Left ventricle myocardium superior (tissue), 1 donor: Measurements from ENCODE around the gene PSEN1. TPM values are rescaled to one million over a fixed set of nuclear protein-coding genes. Genes with fewer than 3 reads are reported as not detected.

Experiments used
- ATAC-seq: fragments of 200-7000 bp; cut with Tn5 transposase; one replicate; pipeline ENCODE4 v1.9.1; 2020; ENCODE audit warnings: mild to moderate bottlenecking, moderate library complexity
- DNase-seq: peaks from one replicate; pipeline ENCODE4 v3.0.0-alpha.2; 2020
- intact Hi-C: fragments of 100-400 bp; cut with micrococcal nuclease; formaldehyde crosslinking; loops from one replicate; pipeline ENCODE4 v1.11.0; 2022
- long read RNA-seq: library from polyadenylated mRNA; unstranded; transcript quantifications from one replicate; pipeline ENCODE4 v2.0.0, GENCODE V29; 2021
- total RNA-seq: library from RNA; stranded (reverse); fragmentation: NEBNext Ultra II Directional; extraction: Animal tissue kit (Norgen Biotek cat#: 25700); gene quantifications from one replicate; pipeline ENCODE4 v1.2.1, GENCODE V29; 2021
- donor health status: DM: no; HTN: yes; CAD: no; lungs with severe emphysema.

The PSEN1 gene
- total RNA-seq = 24.1 TPM
- long read RNA-seq, full-length matches to known transcripts = 30 of 50 reads
- long read RNA-seq, partial matches to known transcripts = 5 of 50 reads
- long read RNA-seq, other reads (novel, unspliced or antisense) = 15 of 50 reads

DNA sequence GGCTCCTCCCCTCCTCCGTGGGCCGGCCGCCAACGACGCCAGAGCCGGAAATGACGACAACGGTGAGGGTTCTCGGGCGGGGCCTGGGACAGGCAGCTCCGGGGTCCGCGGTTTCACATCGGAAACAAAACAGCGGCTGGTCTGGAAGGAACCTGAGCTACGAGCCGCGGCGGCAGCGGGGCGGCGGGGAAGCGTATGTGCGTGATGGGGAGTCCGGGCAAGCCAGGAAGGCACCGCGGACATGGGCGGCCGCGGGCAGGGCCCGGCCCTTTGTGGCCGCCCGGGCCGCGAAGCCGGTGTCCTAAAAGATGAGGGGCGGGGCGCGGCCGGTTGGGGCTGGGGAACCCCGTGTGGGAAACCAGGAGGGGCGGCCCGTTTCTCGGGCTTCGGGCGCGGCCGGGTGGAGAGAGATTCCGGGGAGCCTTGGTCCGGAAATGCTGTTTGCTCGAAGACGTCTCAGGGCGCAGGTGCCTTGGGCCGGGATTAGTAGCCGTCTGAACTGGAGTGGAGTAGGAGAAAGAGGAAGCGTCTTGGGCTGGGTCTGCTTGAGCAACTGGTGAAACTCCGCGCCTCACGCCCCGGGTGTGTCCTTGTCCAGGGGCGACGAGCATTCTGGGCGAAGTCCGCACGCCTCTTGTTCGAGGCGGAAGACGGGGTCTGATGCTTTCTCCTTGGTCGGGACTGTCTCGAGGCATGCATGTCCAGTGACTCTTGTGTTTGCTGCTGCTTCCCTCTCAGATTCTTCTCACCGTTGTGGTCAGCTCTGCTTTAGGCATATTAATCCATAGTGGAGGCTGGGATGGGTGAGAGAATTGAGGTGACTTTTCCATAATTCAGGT lies at the start of gene PSEN1:
Gene PSEN1 (plus strand): TSS at position 121 of the 839 bp plus-strand sequence. CDS start 11,513 bp downstream, outside the sequence.
- DNase-seq (peak; percentile 96), ATAC-seq (peak; percentile 99)
- intact Hi-C loops = no loop called here

DNA sequence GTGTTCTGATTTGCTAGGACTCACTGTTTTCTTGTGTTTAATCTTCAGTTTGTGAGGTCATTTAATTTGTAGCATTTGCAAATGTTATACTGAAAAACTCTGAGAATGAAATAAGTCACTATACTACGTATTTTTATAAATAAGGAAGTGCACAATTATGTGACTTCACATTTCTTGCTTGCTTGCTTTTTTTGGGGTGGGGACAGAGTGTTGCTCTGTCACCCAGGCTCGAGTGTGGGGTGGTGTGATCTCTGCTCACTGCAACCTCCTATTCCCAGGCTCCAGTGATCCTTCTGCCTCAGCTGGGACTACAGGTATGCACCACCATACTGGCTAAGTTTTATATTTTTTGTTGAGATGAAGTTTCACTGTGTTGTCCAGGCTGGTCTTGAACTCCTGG lies 45.3 kb upstream of the PSEN1 start:
- DNase-seq (no peak), ATAC-seq (no peak)
- intact Hi-C loops = no loop called here

GRCh38 chr14:73097421-73097820 lies 38.9 kb upstream of the PSEN1 start:
- no peak for ATAC-seq
- intact Hi-C loops = no loop called here
- DNase-seq = no peak

- no peak for ATAC-seq
- DNase-seq = no peak
Measured at GRCh38 chr14:73100334-73100733, 36.0 kb upstream of the PSEN1 start.

DNA sequence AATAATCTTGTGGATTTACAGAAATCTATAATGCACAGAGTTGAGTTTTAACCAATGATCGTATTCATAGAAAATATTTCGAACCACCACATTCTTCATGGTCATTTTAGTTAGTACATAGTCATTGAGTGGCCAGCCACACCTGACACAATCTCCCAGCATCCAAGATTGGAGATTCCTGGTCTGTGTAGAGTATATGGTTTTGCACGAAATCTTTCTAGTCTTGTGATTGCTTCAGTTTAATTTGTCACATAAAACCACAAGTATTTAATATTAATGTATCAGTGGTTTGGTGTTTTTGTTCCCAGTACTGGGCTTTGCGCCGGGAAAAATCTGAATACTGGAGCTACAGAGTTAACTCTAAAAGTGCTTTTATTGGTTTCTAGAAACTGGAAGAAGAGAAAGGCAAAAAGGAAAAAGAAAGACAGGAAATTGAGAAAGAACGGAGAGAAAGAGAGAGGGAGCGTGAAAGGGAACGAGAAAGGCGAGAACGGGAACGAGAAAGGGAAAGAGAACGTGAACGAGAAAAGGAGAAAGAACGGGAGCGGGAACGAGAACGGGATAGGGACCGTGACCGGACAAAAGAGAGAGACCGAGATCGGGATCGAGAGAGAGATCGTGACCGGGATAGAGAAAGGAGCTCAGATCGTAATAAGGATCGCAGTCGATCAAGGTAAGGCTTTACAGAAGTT lies 33.4 kb upstream of the PSEN1 start:
- no peak for ATAC-seq
- intact Hi-C loops = no loop called here
- DNase-seq = no peak

More at GRCh38 chr14:73100334-73100733, 36.0 kb upstream of the PSEN1 start:
- intact Hi-C loops = no loop called here

GRCh38 chr14:73105050-73105449 lies 31.3 kb upstream of the PSEN1 start:
- DNase-seq = no peak
- intact Hi-C loops = no loop called here
- ATAC-seq = no peak

GRCh38 chr14:73105727-73106126 lies 30.6 kb upstream of the PSEN1 start:
- intact Hi-C loops = no loop called here
- no peak for ATAC-seq
- no peak for DNase-seq

- no peak for ATAC-seq
- no peak for DNase-seq
- intact Hi-C loops = no loop called here
Measured at GRCh38 chr14:73116079-73116665, 20.1 kb upstream of the PSEN1 start.

DNA sequence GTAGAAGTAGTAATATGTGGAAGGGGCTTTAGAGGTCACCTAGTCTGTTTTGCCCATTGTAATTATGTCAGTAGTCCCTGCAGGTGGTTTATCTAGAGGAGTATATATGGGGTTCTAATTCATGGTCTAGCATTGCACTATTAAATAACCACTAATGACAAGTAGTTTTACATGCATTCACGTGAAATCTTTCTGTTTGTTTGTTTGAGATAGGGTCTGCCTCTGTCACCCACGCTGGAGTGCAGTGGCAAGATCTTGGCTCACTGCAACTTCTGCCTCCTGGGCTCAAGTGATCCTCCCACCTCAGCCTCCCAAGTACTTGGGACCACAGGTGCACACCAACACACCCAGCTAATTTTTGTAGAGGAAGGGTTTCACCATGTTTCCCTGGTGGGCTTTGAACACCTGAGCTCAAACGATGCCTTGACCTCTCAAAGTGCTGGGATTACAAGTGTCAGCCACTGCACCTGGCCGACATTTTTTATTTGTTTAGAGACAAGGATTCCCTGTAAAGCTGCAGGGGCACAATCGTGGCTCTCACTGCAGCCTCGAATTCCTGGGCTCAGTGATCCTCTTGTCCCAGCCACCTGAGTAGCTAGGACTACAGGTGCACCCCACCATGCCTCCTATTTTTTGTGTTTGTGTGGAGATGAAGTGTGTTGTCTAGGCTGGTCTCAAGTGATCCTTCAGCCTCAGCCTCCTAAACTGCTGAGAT lies 12.0 kb upstream of the PSEN1 start:
- intact Hi-C loops = no loop called here
- no peak for DNase-seq
- no peak for ATAC-seq

- DNase-seq (no peak), ATAC-seq (no peak)
- intact Hi-C loops = no loop called here
Measured at GRCh38 chr14:73125169-73125588, 11.1 kb upstream of the PSEN1 start.

DNA sequence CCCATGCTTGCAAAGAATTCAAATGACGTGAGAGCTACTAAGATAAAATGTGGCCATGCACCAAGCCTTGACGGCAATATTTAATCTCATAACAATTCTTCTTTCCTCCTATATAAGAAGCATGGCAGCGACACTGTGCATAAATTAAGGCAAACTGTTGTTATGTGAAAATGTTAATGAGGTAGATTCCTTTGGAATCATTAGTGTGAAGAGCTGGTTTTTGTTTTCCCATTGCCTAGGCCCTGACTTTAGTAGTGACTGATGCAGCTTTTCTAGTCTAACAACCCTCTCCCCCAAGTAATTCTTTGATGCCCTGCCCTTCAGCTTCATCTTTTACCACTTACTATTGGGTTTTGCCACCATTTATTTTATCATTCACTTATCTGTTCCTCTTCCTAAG lies 10.6 kb upstream of the PSEN1 start:
- intact Hi-C loops = no loop called here
- no peak for DNase-seq
- no peak for ATAC-seq

DNA sequence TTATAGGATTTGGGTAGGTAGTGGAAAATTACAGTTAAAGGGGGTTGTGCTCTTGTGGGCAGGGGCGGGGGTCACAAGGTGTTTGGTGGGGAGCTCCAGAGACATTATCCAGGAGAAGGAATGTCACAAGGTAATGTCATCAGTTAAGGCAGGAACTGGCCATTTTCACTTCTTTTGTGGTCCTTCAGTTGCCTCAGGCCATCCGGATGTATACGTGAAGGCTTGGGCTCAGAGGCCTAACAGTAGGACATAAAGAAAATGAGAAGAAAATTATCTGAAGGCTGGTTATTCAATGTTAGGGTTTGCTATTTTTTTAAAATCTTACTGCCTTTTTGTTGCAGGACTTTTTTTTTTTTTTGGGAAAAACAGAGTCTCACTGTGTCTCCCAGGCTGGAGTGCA lies 2.5 kb upstream of the PSEN1 start:
- intact Hi-C loops = no loop called here
- DNase-seq (no peak), ATAC-seq (no peak)

DNA sequence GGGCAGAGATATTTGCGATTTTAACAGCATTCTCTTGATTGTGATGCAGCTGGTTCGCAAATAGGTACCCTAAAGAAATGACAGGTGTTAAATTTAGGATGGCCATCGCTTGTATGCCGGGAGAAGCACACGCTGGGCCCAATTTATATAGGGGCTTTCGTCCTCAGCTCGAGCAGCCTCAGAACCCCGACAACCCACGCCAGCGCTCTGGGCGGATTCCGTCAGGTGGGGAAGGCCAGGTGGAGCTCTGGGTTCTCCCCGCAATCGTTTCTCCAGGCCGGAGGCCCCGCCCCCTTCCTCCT lies 271 bp upstream of the PSEN1 start:
- DNase-seq (no peak), ATAC-seq (no peak)
- intact Hi-C loops = no loop called here

- no peak for ATAC-seq
Measured at GRCh38 chr14:73140811-73141323, 4.6 kb downstream of the PSEN1 start.

GRCh38 chr14:73142216-73142615 lies 5.9 kb downstream of the PSEN1 start:
- DNase-seq = no peak
- no peak for ATAC-seq
- intact Hi-C loops = no loop called here

More at GRCh38 chr14:73140811-73141323, 4.6 kb downstream of the PSEN1 start:
- DNase-seq = no peak
- intact Hi-C loops = no loop called here

GRCh38 chr14:73143003-73143402 lies 6.7 kb downstream of the PSEN1 start:
- no peak for DNase-seq
- intact Hi-C loops = no loop called here
- ATAC-seq = no peak

- ATAC-seq (no peak), DNase-seq (no peak)
- intact Hi-C loops = no loop called here
Measured at GRCh38 chr14:73143617-73144016, 7.3 kb downstream of the PSEN1 start.

DNA sequence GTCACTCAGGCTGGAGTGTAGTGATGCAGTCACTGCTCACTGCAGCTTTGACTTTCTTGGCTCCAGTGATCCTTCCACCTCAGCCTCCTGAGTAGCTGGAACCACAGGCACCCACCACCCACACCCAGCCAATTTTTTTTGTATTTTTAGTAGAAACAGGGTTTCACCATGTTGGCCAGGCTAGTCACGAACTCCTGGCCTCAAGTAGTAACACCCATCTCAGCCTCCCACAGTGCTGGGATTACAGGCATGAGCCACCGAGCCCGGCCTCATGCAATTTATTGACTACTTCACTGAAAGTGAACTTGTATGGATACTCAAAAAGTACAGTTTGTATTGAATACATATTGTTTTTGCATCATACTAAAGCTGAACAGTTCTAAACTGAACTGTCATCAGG lies 9.1 kb downstream of the PSEN1 start:
- DNase-seq (no peak), ATAC-seq (no peak)
- intact Hi-C loops = no loop called here

DNA sequence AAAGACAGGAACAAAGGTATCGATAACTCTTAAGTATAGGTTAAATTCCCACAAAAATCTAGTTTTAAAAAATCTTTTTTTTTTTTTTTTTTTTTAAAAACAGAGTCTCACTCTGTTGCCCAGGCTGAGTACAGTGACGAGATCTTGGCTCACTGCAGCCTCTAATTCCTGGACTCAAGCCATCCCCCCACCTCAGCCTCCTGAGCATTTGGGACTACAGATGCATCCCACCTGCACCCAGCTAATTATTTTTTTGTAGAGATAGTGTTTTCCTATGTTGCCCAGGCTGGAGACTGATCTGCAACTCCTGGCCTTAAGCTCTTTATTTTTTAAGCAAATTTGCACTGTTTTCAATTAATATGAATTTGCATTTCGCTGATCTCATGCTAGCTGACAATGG lies 9.8 kb downstream of the PSEN1 start:
- intact Hi-C loops = no loop called here
- ATAC-seq = no peak
- DNase-seq = no peak
